M059J (cell line): ENCODE data around the gene IL6. TPM values are rescaled to one million over a fixed set of nuclear protein-coding genes. Genes with fewer than 3 reads are reported as not detected.
"Not testable (repeated sequence)": the region's sequence is repeated elsewhere in the genome, so short reads cannot be mapped to it uniquely, and the experiment has no call there.

Experiments
- DNase-seq: peaks from one replicate; pipeline ENCODE4 v3.0.0-alpha.2; 2012; ENCODE audit warnings: low read depth
- total RNA-seq: library from RNA; depleted of rRNA; stranded (reverse); fragments of >200 nt; shearing (Covaris generic); gene quantifications from 2 replicates; pipeline ENCODE4 v1.2.3, GENCODE V29; 2014

Gene IL6
- total RNA-seq, 1 experiment from 2014 or later, result 14.2 TPM

DNA sequence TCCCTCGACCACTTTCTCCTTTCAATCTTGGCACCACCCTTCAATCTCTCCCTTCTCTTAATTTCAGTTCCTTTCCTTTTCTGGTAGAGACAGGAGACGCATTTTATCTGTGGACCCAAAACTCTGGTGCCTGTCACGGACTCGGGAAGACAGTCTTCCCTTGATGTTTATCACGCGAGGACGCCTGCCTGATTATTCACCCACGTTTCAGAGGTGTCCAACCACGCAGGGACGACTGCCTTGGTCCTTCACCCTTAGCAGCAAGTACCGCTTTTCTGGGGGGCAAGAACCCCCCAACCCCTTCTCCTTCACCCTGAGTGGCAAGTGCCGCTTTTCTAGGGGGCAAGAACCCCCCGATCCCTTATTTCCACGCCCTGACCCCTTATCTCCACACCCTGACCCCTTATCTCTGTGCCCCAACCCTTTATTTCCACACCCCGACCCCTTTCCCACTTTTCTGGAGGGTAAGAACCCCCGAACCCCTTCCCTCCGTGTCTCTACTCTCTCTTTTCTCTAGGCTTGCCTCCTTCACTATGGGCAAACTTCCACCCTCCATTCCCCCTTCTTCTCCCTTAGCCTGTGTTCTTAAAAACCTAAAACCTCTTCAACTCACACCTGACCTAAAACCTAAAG lies 22.9 kb upstream of the IL6 start:
- DNase-seq, result not testable (repeated sequence)

DNA sequence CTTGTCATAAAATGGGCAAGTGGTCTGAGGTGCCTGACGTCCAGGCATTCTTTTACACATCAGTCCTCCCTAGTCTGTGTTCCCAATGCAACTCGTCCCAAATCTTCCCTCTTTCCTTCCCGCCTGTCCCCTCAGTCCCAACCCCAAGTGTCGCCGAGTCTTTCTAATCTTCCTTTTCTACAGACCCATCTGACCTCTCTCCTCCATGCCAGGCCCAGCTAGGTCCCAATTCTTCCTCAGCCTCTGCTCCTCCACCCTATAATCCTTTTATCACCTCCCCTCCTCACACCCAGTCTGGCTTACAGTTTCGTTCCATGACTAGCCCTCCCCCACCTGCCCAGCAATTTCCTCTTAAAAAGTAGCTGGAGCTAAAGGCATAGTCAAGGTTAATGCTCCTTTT lies 22.3 kb upstream of the IL6 start:
- not testable (repeated sequence) for DNase-seq

DNA sequence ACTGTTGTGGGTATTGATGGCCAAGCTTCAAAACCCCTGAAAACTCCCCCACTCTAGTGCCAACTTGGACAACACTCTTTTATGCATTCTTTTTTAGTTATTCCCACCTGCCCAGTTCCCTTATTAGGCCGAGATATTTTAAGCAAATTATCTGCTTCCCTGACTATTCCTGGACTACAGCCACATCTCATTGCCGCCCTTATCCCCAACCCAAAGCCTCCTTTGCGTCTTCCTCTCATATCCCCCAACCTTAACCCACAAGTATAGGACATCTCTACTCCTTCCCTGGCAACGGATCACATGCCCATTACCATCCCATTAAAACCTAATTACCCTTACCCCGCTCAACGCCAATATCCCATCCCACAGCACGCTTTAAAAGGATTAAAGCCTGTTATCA lies 21.1 kb upstream of the IL6 start:
- not testable (repeated sequence) for DNase-seq

DNA sequence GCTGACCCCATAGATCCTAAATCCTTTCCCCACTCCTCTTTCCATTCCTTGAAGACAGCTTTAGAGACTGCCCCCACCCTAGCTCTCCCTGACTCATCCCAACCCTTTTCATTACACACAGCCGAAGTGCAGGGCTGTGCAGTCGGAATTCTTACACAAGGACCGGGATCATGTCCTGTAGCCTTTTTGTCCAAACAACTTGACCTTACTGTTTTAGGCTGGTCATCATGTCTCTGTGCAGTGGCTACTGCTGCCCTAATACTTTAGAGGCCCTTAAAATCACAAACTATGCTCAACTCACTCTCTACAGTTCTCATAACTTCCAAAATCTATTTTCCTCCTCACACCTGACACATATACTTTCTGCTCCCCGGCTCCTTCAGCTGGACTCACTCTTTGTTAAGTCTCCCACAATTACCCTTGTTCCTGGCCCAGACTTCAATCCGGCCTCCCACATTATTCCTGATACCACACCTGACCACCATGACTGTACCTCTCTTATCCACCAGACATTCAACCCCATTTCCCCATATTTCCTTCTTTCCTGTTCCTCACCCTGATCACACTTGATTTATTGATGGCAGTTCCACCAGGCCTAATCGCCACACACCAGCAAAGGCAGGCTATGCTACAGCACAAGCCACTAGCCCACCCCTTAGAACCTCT lies 19.8 kb upstream of the IL6 start:
- not testable (repeated sequence) for DNase-seq

DNA sequence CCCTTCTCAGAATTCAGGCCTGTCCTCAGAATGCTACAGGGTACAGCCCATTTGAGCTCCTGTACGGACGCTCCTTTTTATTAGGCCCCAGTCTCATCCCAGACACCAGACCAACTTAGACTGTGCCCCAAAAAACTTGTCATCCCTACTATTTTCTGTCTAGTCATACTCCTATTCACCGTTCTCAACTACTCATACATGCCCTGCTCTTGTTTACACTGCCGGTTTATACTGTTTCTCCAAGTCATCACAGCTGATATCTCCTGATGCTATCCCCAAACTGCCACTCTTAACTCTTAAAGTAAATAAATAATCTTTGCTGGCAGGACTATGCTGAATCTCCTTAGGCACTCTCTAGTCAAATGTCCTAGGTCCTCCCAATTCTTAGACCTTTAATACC lies 18.8 kb upstream of the IL6 start:
- DNase-seq, result not testable (repeated sequence)

DNA sequence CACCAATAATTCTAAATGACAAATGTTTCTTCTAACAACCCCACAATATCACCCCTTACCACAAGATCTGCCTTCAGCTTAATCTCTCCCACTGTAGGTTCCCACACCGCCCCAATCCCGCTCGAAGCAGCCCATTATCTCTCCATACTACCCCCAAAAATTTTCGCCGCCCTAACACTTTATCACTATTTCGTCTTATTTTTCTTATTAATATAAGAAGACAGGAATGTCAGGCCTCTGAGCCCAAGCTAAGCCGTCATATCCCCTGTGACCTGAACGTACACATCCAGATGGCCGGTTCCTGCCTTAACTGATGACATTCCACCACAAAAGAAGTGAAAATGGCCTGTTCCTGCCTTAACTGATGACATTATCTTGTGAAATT lies 18.3 kb upstream of the IL6 start:
- not testable (repeated sequence) for DNase-seq

DNA sequence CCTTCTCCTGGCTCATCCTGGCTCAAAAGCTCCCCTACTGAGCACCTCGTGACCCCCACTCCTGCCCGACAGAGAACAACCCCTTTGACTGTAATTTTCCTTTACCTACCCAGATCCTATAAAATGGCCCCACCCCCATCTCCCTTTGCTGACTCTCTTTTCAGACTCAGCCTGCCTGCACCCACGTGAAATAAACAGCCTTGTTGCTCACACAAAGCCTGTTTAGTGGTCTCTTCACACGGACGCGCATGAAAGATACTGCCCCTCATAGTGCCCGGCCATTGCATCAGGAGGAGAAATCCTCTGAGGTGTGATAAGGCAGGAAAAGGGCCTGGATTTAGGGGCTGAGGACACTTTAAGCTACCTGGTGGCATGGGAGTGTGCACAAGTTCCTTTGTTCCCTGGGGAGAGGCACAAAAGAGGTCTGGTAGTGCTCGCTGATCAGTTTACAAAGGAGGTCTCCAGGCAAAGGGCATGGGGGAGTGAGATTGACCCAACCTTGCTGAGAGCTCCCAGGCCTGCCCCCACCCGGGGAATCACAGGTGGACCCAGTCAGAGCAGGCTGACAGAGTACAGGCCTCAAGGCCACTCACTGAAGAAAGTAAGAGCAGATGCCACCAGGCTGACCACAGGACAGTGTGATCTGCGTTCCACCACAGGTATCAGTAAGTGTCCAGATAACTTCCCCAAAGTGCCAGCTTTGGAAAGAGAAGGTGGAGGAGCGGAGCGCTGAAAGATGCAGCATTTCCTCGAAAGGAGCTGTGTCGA lies 17.8 kb upstream of the IL6 start:
- DNase-seq, result not testable (repeated sequence)

DNA sequence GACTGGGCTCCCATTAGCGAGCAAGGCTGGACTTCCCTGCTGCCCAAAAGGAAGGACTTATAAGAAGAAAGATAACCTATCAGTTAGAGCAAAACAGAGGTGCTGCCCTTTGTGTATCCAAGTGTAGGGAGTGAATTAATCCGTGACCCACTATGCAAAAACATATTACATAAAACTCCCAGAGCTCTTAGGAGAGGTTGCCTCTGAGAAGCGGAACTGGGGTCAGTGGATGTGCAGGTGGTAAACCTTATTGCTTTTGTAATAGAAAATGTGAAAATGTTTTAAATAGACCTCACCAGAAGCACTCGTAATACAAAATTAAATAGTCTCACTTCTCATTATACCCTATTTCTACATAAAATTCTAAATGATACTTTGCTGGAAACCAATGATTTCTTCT lies 17.1 kb upstream of the IL6 start:
- no peak for DNase-seq

DNA sequence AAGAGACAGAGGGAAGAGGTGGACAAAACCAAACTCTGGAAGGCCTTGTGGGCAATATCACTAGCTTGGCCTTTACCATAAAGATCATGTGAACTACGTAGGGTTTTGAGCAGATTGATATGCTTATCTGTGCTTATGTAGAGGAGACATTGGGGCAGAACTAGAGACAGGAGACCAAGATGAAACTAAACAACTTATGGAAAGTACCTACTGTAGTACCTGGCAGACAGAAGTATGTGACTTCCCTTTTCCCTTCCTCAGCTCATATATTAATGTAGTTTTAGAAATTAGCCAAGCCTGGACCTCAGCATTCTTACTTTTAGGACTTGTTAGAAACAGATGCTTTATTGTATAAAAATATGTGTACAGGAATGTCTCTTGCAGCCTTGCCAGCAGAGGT lies 14.0 kb upstream of the IL6 start:
- no peak for DNase-seq

DNA sequence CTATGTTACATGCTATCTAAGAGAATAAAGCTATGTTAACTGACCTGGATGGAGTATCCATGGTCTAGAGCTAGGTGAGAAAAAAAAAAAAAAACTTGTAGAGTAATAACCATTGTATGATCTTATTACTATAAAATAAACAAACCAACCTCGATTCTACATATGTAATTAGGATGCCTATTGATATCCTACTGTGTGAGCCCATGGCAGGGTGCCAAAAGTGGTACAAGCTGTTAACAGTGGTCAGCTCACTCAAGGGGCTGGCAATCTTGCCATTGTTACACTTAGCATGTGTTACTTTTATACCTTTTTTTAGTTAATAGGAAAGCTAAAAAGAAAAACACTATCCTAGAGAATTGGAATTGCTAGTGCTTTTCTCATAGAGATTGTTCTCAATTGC lies 13.5 kb upstream of the IL6 start:
- DNase-seq, result no peak

DNA sequence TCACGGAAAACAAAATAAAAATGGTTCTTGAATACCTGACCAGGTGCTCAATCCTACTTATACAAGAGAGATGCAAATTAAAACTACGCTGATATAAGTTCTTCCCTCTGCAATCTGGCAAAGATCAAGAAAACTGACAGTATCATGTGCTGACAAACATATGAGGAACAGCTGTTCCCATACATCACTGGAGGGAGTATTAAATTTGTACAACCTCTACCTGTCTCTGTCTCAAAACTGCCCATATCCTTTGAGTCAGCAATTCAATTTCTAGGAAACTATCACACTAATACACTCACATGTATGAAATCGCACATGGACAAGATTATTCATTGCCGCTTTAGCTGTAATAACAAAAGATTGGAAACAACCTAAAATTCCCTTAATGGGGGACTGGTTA lies 11.0 kb upstream of the IL6 start:
- DNase-seq, result no peak

DNA sequence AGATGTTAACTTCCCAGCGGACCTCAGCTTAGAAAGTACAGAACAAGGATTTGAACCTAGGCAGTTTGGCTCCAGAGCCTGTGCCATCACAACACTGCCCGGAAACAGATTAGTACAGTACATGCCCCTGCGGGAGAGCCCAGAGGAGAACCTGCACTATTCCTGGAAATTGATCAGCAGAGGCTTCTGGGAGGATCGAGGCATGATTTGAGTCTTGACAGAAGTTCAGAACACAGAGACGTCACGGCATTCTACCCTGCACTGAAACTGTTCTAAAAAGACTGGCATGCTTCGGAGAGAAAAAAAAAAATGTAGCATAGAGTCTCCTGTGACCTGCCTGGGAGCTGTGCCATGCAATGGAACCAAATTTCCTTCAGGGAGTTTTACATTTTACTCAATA lies 9.2 kb upstream of the IL6 start:
- no peak for DNase-seq

DNA sequence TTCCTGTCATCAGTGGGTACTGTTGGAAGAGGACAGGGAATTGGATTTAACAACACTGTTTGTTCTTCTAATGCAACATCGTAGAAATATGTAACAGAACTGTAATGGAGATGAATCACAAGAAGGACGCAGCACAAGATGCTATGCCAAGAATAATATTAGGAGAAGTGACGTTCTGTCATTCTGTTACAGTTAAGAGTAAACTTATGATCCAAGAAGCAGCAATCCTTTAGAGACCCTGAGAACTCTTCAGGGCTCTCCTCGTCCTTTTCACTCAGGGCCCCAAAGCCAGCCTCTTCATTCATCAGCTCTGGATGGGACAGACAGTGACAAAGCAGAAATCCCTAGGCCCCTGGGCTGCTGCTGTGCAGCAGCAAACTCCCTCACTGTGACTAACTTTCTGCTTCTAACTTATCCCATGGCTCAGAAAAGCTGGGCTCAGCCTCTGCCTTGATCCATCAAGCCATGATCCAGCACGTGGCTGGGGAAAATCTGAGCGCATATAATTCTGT lies 8.7 kb upstream of the IL6 start:
- peak; percentile 83 for DNase-seq

DNA sequence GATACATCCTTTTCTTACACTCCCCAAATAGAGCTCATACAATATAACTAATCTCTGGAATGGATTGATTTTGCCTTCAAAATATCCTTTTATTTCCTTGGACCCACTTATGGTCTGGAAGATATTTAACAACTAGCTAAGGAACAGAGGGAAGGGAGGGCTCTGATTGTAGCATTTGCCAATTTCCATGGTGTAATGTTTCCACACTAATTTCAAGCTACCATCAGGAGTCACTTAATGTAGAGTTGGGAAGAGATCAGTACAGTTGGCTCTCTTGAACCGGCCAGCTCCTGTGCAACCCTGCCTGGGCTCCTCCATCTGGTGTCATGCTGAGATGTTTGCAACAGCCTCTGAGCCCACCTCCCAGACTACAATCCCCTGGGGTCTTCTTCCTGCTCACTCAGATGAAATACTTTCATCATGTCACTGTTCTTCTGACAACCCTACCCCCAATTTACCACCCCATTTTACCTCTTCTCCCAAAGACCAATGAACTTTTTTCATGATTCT lies 8.0 kb upstream of the IL6 start:
- DNase-seq, result no peak

DNA sequence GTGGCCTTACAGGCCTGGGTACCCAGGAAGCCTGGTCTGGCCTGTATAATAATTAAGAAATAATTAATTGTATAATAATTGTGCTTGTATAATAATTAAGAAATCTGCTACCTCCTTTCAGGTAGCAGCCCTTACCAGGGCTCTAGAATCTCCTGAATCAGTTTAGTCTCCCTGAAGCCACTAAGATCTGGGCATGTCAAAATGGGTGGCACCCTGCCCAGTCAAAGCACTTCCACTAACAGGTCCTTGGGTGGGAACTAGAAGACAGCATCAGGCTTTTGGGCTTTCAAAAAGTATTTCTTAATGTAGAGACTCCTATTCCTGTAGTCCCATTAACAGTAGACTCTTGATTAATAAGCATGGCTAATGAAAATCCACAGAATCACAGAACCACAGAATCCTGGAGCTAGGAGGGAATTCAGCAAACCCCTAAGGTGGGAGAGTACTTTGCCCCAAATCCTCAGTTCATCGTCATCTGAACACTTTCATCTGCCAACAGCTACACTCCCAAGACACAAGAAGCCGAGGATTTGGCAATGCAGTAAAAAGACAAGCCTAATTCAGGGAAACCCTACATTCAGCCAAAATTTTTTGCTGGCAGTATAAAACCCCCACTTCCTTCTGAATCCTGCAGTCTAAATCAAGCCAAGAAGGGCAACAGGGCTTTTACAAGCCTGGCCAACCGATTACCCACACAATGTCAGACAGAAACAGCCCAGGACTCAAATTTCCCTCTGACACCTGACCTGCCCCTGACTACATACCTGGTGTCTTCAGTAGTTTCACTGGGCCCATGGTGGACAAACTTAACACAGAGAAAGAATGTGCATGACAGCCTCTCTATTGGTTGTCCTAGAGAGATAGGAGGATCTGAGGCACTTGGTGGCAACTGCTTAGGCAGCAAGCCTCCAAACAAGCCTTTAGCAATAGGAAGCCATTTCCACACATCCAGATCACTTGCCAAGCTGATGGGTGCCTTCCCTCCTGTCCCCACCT lies 5.9 kb upstream of the IL6 start:
- DNase-seq, result no peak

DNA sequence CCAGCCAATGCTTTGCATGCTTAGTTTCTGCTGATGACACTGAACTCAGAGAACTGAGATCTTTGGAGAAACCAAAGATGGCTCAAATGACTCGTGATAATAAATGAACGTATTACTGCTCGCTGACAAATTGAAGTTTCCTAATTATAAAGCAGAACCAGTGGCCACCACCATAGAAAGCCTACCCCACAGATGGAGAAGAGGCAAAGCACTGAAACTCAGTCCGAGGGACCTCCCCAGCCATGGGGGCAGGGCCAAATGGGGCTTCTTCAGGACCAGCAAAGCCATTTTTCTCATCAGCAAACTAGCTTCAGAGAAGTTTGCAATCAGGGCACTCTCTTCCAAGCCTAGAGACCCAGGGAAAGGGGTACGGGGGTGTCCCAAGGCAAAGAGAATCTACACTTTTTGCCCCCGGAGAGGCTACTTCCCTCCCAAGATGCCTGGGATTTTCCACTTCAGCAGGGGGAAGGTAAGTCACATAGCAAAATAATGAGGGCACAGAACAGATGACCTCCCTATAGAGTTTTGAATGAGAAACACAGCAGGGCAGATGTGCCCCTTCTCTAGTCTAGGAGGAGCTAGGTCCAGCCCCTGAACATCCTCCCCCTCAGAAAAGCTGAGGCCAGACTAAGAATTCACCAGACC lies 4.3 kb upstream of the IL6 start:
- DNase-seq, result no peak

DNA sequence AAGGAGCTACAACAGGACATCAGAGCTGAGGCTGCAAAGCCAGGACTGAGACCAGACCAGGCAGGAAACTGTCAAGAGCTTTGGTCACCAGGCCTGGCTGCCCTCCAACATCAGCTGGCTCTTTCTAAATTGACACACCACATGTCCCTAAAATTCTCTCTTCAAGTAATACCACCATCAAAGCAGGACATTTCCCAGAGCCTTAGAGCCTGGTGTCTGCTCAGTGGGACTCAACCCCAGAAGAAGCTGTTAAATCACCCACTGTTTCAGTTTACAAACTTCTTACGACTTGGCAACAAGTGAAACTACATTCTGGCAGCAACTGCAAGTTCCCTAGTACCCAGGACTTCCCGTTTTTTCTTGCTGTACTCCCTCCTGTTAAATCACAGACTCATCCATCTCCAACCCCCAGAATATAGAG lies 3.8 kb upstream of the IL6 start:
- peak; percentile 71 for DNase-seq

DNA sequence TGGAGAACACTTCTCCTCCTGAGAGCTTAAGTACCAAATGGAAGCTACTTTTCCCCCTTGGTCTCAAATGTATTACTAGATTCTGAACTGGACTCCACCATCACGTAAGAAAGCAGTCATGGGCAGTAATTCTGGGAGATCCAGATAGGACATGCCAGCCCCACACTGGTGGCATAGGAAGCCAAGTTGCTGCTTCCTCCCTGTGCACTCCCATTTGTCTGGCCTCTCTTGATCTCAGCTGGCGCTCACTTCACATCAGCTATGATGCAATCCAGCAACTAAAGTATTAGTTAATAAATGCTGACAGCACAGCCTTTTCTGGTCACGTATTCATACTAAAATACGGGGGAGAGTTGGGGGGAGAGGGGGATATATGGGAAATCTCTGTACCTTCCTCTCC lies 3.4 kb upstream of the IL6 start:
- peak; percentile 12 for DNase-seq

DNA sequence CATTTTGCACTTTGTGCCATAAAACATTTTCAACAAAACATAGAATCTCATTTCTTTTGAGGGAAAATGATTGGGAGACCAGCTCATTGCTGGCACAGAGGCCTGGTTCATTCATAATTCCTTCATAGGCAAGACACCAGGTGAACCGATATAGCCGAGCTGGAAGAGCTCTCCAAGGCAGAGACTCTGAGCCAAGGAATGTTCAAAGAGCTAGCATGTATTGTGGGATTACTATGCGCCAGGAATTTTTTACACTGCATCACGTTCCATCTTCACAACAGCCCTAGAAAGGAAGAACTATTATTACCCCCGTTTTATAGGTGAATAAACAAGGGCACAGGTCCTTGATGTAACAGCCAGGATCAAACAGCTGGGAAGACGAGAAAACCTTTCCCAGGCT lies 2.1 kb upstream of the IL6 start:
- no peak for DNase-seq

DNA sequence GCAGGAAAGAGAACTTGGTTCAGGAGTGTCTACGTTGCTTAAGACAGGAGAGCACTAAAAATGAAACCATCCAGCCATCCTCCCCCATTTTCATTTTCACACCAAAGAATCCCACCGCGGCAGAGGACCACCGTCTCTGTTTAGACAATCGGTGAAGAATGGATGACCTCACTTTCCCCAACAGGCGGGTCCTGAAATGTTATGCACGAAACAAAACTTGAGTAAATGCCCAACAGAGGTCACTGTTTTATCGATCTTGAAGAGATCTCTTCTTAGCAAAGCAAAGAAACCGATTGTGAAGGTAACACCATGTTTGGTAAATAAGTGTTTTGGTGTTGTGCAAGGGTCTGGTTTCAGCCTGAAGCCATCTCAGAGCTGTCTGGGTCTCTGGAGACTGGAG lies 1.4 kb upstream of the IL6 start:
- peak; percentile 43 for DNase-seq

DNA sequence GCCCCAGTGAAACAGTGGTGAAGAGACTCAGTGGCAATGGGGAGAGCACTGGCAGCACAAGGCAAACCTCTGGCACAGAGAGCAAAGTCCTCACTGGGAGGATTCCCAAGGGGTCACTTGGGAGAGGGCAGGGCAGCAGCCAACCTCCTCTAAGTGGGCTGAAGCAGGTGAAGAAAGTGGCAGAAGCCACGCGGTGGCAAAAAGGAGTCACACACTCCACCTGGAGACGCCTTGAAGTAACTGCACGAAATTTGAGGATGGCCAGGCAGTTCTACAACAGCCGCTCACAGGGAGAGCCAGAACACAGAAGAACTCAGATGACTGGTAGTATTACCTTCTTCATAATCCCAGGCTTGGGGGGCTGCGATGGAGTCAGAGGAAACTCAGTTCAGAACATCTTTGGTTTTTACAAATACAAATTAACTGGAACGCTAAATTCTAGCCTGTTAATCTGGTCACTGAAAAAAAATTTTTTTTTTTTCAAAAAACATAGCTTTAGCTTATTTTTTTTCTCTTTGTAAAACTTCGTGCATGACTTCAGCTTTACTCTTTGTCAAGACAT lies 574 bp upstream of the IL6 start:
- peak; percentile 92 for DNase-seq
